Smooth muscle cell of the coronary artery (primary cell): ENCODE measurements around the gene MAGEA8. TPM values are rescaled to one million over a fixed set of nuclear protein-coding genes. Genes with fewer than 3 reads are reported as not detected.

Source experiments
- total RNA-seq: library from RNA; depleted of rRNA; stranded (reverse); fragments of >200 nt; gene quantifications from 2 replicates; pipeline ENCODE4 v1.2.3, GENCODE V29; 2014; ENCODE audit warnings: low replicate concordance

The MAGEA8 gene
- total RNA-seq: not detected in 2 replicates

GRCh38 chrX:149881081-149881711 lies at the start of gene MAGEA8:
Gene MAGEA8 (plus strand): TSS chrX:149881183. CDS start chrX:149884273, 3,090 bp downstream.

DNA sequence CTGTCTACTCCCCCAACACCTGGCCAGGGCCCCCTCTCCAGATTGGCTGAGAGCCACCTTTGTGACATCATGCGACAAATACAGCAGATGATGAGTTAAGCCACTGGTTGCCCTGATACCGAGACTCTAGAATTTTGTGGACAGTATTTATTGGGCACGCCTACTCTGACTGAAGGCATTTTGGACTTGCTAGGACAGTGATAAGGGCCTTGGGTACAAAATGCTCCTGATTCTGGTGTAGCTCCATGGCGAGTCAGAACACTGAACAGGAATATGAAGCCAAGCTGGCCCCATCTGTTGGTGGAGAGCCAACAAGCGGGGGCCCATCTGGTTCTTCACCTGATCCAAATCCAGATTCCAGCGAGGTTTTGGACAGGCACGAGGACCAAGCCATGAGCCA lies 48.4 kb downstream of the MAGEA8 start, which contains the start of gene HSFX4:
Gene HSFX4, plus strand, starts transcription at position 174 of the 400 bp plus-strand sequence. Its CDS starts 72 bp downstream, at position 246.

Other genes starting within 250 kb of the MAGEA8 start
- gene TMEM185A, start 249.4 kb upstream of the MAGEA8 start, total RNA-seq: 18.1 and 37.3 TPM in 2 replicates
- not detected in 2 replicates for gene MAGEA11, start 169.1 kb upstream of the MAGEA8 start, total RNA-seq
- gene HSFX1, start 107.1 kb upstream of the MAGEA8 start, total RNA-seq: 0.23 and 0.35 TPM in 2 replicates
- not detected in 2 replicates for gene MAGEA9, start 99.3 kb upstream of the MAGEA8 start, total RNA-seq
- gene HSFX4, start 48.4 kb downstream of the MAGEA8 start, total RNA-seq: not detected in 2 replicates
- gene EOLA2, start 57.3 kb downstream of the MAGEA8 start, total RNA-seq: 16.4 and 21.8 TPM in 2 replicates